GM21723 (cell line): ENCODE data around the gene GALNTL6.

ENCODE experiments used
- ATAC-seq: cut with Tn5 transposase; IDR thresholded peaks from one replicate; pipeline ENCODE4 v1.9.1; 2021; ENCODE audit warnings: mild to moderate bottlenecking, moderate library complexity; ENCODE audit not compliant: unreplicated experiment

GALNTL6 gene

DNA sequence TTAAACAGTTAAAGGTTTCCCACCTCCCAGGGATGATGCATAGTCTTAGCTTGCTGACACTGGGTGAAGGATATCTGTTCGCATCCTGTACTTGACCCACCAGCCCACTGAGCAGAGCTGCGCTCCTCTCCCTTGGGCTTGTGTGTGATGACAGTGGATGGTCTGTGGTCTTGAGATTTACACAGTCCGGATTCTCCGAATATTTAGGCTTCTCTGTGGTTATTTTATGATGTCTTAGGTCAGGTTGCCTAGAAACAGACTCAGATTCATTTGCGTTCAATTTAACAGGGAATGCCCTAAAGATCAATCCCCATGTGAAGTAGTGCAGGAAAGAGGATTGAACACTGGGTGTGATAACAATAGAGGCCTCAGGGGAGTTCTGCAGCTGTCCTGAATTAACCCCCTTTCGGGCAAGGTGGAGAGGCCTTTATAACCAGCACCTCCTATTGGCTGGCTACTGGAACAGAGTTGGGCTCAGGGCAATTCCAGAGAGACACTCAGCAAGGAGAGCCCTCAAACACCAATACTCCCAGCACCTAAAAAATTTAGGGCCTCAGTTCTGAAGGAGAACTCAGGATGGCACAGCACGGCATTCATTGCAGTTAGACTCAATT, 702.2 kb downstream of the GALNTL6 start:
- no peak for ATAC-seq

DNA sequence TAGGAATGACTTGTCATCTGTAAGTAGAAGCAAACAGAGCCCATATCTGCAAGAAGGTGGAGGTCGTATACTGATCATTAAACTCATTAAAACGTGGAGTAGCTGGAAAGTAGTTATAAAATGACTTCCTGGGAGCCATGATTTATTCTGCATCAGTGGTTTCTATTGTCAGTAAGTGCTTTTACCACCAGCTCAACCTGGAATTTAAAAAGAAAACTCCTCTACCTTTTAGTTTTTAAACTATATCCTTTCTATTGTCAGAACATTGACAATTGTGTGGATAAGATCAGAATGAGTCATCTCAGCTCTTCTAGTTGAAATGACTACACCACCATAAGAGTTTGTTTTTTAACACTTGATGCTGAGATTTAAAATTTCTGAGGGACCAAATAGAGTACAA, 704.2 kb downstream of the GALNTL6 start:
- ATAC-seq, result no peak

DNA sequence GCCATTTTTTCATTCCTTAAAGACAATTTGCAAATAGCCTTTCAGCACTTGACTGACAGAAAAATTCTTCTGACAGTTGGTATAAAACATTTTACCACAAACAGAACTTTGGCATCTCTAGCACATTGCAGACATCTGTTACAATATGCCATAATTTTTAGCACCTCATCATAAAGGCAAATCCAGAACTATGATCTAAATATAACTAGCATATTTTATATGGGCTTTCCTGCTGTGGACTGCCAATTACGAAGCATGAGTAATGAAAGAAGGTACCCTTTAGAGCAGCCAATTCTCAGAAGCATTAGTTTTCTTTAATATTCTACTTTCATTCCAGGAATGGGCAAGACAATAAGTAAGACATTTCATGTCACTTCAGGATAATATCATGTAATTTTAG, 708.0 kb downstream of the GALNTL6 start:
- no peak for ATAC-seq

DNA sequence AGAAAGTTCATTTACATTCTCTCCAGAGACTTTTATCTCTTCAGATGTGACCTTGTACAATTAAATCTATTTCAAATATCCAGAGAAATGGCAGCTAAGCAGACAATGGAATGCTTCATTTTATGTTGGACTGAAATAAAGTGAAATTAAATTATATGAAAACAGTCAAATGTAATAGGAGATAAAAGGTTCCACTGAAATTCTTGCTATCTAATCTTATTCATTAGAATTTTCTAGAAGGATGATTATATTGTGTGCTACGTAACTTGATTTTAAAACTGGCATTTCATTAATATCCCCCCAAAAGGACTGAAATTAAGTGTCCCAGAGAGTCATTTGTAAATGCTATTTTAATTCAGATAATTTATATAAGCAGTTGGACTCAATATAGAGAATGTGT, 708.5 kb downstream of the GALNTL6 start:
- no peak for ATAC-seq

DNA sequence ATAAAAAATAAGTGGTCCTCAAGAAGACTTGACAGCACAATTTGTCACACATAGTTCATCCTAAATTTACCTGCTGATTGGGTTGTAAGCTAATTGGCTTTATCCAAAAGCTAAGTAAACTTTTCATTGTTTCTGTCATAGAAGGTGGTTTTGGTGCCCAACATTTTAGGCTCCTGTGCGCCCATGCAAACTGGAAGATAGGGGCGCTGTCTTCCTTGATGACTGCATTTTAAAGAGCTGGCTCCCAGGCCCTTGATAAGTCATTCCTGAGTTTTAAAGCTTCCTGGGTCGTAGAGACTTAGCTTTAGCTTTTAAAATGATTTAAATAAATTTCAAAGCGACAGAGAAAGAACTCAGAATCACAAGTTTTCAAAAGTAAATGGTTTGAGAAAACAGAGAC, 730.0 kb downstream of the GALNTL6 start:
- ATAC-seq, result no peak

DNA sequence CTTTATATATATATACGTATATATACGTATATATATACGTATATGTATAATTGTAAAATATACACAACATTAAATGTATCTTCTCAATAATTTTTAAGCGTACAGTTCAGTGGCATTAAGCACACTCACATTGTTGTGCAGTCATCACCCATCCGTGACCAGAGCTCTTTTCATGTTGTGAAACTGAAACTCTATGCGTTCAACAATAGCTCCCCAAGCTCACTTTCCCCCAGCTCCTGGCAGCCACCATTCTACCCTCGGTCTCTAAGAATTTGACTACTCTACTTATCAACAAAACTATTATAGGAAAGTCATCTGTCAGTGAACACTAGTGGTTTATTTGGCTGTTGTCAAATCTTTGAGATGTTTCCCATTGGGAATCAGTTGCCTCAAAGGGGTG, 733.6 kb downstream of the GALNTL6 start:
- peak; percentile 74 for ATAC-seq

DNA sequence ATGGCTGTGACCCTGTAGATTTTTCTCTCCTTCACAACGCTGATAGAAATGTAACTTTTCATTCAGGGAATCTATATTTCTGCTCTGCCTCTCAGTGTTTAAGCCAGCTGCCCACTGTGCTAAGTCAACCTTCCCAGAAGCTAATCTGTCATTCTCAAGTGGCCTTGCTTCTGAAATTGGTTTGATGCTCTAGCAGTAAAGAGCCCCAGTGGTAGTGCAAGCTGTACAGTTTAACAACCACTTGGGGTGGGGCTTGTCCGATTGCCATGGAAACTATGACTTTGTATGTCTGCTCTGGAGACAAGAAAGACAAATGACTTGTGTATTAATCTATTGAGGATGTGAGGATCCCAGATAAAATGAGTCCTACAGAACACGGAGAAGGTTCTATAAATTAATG, 734.5 kb downstream of the GALNTL6 start:
- ATAC-seq, result no peak

DNA sequence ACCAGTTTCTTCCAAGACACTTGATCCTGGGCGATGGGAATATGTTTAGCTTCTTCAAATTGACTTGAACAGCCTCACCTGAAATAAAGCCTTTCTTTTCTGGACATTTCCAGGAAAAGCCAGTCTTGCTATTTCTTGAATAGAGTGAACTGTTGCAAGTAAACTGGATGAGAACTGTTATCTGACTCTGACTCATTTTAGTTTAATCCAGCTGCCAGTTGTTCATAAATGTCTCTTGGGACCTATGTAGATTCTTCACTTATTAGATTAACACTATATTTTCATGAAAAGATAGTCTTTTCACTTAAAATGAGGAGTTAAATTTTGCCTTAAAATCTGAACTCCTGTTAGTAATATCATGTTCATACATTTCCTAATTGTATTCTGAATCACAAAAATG, 740.0 kb downstream of the GALNTL6 start:
- no peak for ATAC-seq

DNA sequence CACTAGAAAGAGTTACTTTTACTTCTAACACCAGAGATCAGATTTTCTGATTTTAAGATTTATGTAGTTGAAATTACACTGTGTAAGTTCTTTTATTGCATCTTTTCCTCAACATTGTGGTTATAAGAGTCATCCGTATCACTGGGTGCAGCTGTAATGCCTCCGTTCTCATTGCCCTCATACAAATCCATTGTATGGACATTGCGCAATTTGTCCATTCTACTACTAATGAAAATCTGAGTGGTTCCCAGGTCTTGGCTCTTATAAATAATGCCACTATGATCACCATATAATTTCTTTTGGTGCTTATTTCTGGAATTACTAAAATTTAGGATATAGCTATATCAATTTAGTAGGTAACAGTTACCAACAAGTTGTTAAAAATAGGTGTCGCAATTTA, 741.4 kb downstream of the GALNTL6 start:
- no peak for ATAC-seq

DNA sequence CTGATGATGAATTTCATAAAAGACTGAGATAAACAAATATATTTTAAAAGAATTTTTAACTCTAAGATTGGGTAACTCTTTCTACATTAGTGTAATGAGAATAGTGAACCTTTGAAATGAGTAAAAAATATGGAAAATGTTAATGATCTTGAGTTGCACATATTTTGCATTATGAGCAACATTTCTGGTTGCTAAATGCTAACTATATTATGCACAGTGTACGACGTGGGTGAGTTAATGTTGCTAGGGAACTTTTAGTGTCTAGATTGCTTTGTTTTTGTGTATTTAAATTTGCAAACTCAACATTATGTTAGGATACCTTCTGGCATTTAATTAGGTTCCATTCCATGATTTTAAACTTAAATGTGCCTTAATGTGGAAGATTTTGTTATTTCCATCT, 742.5 kb downstream of the GALNTL6 start:
- ATAC-seq, result no peak

DNA sequence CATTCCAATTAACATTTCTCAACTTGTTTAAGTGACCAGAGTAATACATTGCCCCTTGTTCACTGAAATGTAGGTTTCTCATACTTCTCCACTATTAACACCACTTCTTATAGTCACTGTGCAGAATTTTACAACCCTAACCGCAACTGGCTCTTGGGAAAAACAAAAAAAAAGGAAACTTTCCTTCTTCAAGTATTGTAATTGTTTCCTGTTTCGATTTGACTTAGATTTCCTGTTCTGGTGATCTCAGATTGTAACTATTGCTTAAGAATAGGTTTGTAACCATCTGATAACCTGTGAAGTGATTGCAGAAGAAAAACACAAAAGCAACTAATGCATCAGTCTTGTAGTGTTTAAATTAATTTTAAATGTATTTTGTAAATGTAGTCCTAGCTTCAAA, 760.7 kb downstream of the GALNTL6 start:
- no peak for ATAC-seq

DNA sequence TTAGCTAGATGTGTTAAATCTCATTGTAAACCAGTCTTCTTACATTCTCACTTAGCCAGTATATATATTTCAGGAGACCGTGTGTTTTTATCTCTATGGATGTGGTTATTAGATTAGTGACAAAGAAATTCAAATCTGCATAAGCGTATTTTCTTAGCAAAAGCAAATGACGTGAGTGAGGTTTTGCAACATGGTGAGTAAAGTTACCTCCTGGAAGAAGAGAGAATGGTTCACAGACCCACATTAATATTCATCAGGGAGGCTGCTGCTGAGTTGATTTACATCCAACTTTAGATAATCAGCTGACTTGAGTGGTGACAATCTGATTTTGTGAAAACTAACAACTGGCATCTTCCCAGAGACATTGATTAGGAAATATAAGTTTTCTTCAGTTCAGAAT, 765.5 kb downstream of the GALNTL6 start:
- ATAC-seq, result no peak

DNA sequence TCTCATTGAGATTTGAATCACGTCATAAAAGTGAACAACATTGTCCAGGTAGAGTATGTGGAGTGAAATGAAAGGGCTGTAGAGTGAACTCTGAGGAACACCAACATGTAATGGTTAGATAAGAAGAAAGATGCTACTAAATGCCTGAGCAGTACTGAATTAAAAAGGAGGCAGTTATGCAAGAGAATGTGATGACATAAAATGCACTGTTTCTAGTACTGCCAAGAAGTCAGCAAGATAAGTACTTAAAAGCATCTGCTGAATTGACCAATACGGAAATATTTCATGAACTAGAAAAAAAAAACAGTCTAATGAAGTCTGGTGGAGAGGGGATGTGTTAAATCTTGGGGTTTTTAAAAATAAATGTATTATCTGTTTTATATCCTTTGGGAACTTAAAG, 771.6 kb downstream of the GALNTL6 start:
- ATAC-seq, result no peak

DNA sequence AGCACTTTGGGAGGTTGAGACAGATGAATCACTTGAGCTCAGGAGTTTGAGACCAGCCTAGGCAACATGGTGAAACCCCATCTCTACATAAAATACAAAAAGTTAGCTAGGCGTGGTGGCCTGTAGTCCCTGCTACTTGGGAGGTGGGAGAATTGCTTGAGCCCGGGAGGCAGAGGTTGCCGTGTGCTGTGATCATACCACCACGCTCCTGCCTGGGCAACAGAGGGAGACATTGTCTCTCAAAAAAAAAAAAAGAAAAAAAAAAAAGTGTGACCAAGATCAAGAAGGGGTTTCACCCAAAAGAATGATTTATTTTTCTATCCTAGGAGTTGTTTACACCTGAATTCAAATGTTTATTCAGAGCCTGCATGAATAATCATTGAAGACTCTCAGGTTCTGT, 783.0 kb downstream of the GALNTL6 start:
- ATAC-seq, result no peak

DNA sequence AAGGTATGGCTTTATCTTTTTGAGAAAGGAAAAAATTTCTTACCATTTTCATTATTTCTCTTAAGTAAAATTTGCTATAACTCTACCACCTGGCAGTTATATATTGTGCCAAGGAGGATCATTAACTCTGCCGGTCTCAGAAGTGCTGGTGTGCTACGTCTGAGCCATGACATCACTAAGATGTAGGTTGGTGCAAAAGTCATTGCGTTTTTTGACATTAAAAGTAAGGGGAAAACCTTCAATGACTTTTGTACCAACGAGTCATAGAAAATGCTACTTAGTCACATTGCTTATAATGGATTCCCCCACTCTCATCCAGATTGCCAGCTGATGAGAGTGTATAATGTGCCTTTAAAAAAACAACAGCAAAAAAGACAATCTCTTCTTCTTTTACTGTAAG, 786.4 kb downstream of the GALNTL6 start:
- ATAC-seq, result no peak

DNA sequence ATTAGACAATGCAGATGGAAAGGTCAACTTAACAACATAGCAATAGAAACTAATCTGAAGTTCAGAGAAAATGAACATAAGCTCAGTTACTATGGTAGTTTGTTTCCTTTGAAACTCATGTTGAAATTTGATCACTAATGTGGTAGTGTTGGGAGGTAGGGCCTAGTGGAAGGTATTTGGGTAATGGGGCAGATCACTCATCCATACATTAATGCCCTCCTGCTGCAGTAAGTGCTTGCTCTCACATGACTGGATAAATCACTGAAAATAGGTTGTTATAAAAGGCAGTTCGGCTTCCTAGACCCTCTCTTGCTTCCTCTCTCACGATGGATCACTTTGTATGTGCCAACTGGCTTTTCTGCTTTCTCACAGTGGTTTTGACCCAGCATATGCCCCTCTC, 788.0 kb downstream of the GALNTL6 start:
- no peak for ATAC-seq

DNA sequence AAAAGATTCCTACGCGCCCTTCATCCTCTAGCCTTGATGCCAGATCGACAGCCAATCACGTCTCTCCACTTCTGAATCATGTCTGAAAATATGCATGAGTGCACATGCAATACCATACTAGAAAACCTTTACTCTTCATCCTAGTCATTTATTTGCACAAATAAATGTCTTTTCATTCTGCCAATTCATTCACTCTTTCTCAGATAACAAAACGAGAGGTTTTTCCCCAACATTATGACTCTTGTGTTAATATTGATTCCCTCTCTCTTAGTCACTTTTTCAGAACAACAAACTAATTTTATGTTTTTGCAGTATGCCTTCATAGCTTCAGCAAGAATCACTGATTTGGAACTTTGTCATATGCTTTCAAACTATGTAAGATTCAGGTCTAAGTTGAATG, 806.0 kb downstream of the GALNTL6 start:
- no peak for ATAC-seq

DNA sequence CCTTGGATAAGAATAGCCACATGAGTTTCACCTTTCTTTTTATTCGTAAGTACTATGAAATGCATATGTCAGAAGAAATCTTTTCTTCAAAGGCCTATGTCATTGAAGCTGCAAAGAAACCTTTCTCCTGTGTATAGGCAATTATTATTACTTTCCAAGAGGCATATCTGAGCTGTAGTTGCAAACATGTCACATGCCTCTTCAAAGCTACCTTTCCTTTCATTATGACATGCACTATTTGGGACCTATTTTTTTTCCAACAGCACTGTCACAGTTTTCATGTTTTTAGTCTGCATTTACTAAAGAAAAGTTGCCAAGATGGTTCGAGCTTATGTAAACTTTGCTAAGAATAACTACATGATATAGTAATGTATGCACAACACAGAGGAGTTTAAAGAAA, 806.6 kb downstream of the GALNTL6 start:
- no peak for ATAC-seq

DNA sequence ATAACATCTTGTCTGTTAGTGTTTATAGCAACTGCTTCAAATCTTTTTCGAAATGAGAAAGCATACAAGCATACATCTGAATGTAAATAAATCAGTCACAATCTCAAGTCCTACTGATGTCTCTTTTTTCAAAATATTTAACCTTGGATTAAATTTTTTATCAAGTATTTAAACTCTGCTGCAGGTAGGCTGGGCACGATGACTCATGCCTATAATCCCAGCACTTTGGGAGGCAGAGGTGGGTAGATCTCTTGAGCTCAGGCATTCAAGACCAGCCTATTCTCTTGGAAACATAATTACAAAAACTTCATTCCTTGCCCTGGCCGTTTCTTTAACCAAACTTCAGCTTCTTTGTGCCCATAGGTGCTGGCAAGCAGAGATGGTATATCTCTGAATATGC, 815.1 kb downstream of the GALNTL6 start:
- no peak for ATAC-seq

DNA sequence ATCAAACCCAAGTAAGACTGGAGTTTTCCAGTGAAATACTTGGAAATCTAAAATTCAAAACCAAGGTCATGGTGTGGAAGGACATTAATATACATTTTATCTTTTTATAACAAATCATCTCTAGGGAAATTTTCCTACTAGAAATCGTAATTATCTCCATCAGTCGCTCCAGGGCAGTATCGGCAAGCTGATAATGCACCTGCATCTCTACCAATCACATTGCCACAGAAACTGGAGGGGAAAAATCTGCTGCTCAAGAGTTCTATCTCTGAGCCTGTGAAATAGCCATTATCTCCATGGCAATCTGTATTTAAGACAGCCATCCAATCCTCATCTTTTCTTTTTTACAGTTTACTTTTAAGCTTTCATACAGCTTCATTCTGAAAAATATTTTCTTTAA, 817.1 kb downstream of the GALNTL6 start:
- ATAC-seq, result no peak

DNA sequence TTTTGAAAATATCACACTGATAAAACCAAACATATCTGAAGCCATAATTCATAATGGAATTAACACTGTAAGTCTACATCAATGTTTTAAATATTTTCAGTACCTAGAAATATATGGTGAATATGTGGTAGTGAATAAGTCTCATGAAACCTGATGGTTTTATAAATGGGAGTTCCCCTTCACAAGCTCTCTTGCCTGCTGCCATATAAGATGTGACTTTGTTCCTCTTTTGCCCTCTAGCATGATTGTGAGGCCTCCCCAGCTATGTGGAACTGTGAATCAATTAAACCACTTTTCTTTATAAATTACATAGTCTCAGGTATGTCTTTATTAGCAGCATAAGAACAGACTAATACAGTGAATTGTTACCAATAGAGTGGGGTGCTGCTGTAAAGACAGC, 818.6 kb downstream of the GALNTL6 start:
- no peak for ATAC-seq

DNA sequence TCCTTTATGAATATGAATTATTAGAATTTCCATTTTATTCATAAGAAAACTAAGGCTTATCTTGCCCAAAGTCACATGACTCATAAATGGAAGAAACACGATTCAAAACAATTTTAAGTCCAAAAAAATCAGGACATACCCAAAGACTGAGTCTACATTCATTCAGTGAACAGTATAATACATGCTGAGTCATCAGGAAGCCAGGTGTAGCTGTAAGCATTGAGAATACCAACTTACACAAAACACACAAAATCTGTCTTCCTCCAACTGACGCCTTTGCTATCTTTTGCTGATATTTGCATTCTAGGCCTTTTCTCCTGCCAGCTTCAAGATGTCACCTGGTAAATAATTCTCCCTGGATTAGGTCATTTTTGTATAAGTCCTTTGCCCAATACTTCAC, 835.3 kb downstream of the GALNTL6 start:
- ATAC-seq, result no peak

DNA sequence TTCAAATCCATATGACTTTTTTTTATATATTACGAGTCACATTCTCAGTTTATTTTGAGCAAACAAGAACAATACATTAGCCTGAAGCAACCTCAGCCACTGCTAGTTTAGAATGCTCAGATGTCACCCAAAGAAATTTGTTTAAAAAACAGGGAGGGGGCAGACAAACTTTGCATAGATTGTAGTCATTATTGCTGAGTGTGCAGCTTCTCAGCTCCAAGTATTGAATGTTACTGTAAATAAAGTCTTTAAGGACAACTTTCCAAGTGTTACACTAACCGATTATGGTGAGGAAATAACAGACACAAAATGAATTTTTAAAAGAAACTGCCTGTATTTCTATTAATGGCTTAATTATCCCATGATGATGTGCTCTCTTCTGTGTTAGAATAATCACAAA, 835.9 kb downstream of the GALNTL6 start:
- ATAC-seq, result no peak
